ENCODE data around the gene GNL2.

GRCh38 chr1:37636435-37636834 is 40.7 kb upstream of the GNL2 start:
- no peak for TF ChIP-seq REST (IDR thresholded peaks at IDR 0.05; ENCODE audit: insufficient read depth in 1 of 2, low read depth in 2 of 2, low read length in 2 of 2)
- TF ChIP-seq FOXP2 (optimal IDR thresholded peaks at IDR 0.05; ENCODE audit: borderline replicate concordance, extremely low read depth, extremely low read length, insufficient read depth), result no peak
- TF ChIP-seq POLR2AphosphoS5 (IDR thresholded peaks at IDR 0.05; ENCODE audit: low read depth, low read length), result no peak
